Liver (tissue), 9 donors: ENCODE data around the gene SDK2. TPM values are rescaled to one million over a fixed set of nuclear protein-coding genes. Genes with fewer than 3 reads are reported as not detected.

Source experiments
- DNase-seq: peaks from one replicate; pipeline ENCODE4 v3.0.0-alpha.2; 2017; ENCODE audit warnings: low spot score
- H3K27ac ChIP-seq, 2 donors: one replicate each; pipeline ENCODE4 v1.7.0; 2013; ENCODE audit warnings: inconsistent platforms in 2 of 2, low read length in 2 of 2, control low read depth in 1 of 2, low read depth in 1 of 2, mild to moderate bottlenecking in 1 of 2
- H3K27me3 ChIP-seq, 4 donors: one replicate each; pipeline versions ENCODE4 v1.6.1 to v1.7.0; 2013; ENCODE audit warnings: low read length in 3 of 4, inconsistent platforms in 1 of 4, mild to moderate bottlenecking in 1 of 4, moderate library complexity in 1 of 4; ENCODE audit not compliant: control insufficient read depth in 4 of 4, insufficient read depth in 4 of 4
- H3K36me3 ChIP-seq, 4 donors: one replicate each; pipeline versions ENCODE4 v1.6.1 to v1.7.0; 2013; ENCODE audit warnings: low read length in 3 of 4, mild to moderate bottlenecking in 3 of 4, low read depth in 1 of 4, moderate library complexity in 1 of 4; ENCODE audit not compliant: control insufficient read depth in 4 of 4, insufficient read depth in 3 of 4
- H3K4me1 ChIP-seq, 4 donors: one replicate each; pipeline versions ENCODE4 v1.6.1 to v1.7.0; 2013; ENCODE audit warnings: low read length in 3 of 4, mild to moderate bottlenecking in 3 of 4, moderate library complexity in 1 of 4; ENCODE audit not compliant: control insufficient read depth in 4 of 4, insufficient read depth in 4 of 4
- H3K4me3 ChIP-seq, 3 donors: one replicate each; pipeline versions ENCODE4 v1.6.1 to v1.7.0; 2013; ENCODE audit warnings: low read length in 3 of 3, control low read depth in 1 of 3, low read depth in 1 of 3, mild to moderate bottlenecking in 1 of 3
- H3K9ac ChIP-seq, 2 donors: one replicate each; pipeline ENCODE4 v1.7.0; 2013; ENCODE audit warnings: low read length in 2 of 2, mild to moderate bottlenecking in 2 of 2, moderate library complexity in 2 of 2, control low read depth in 1 of 2, low read depth in 1 of 2
- H3K9me3 ChIP-seq, 4 donors: one replicate each; pipeline versions ENCODE4 v1.6.1 to v1.7.0; 2013; ENCODE audit warnings: low read length in 3 of 4; ENCODE audit not compliant: control insufficient read depth in 4 of 4
- FOXA1 ChIP-seq: IDR thresholded peaks from 2 replicates; pipeline ENCODE4 v1.6.1; 2016; ENCODE audit warnings: antibody characterized with exemption
- GABPA ChIP-seq, 2 donors: IDR thresholded peaks in 1 of 2; conservative IDR thresholded peaks in 1 of 2; 2 replicates each; pipeline ENCODE4 v1.6.1; 2016; ENCODE audit warnings: antibody characterized with exemption in 2 of 2, mild to moderate bottlenecking in 1 of 2, moderate library complexity in 1 of 2
- HNF4A ChIP-seq, 2 donors: conservative IDR thresholded peaks; 2 replicates each; pipeline ENCODE4 v1.6.1; 2016; ENCODE audit warnings: antibody characterized with exemption in 2 of 2, mild to moderate bottlenecking in 2 of 2
- HNF4G ChIP-seq: IDR thresholded peaks from 2 replicates; pipeline ENCODE4 v1.6.1; 2016; ENCODE audit warnings: antibody characterized with exemption
- NR2F2 ChIP-seq: IDR thresholded peaks from 2 replicates; pipeline ENCODE4 v1.6.1; 2016; ENCODE audit warnings: antibody characterized with exemption
- RAD21 ChIP-seq, 2 donors: IDR thresholded peaks; 2 replicates each; pipeline ENCODE4 v1.6.1; 2016; ENCODE audit warnings: antibody characterized with exemption in 2 of 2, mild to moderate bottlenecking in 2 of 2
- RXRA ChIP-seq, 2 donors: IDR thresholded peaks; 2 replicates each; pipeline ENCODE4 v1.6.1; 2017 to 2018; ENCODE audit warnings: antibody characterized with exemption in 2 of 2, mild to moderate bottlenecking in 1 of 2
- SP1 ChIP-seq: IDR thresholded peaks from 2 replicates; pipeline ENCODE4 v1.6.1; 2018; ENCODE audit warnings: antibody characterized with exemption, mild to moderate bottlenecking
- TAF1 ChIP-seq: conservative IDR thresholded peaks from 2 replicates; pipeline ENCODE4 v1.6.1; 2016; ENCODE audit warnings: antibody characterized with exemption, mild to moderate bottlenecking
- YY1 ChIP-seq: IDR thresholded peaks from 2 replicates; pipeline ENCODE4 v1.6.1; 2016; ENCODE audit warnings: antibody characterized with exemption, mild to moderate bottlenecking
- WGBS: extraction: QIAGEN DNeasy Blood & Tissue Kit; methylation state at CpG from one replicate; pipeline ENCODE4 v1.1.7; 2013; 5-methylcytosine and 5-hydroxymethylcytosine counted together
- polyA plus RNA-seq, 2 donors: library from polyadenylated mRNA; stranded (reverse) in 1 of 2; unstranded in 1 of 2; fragments of 200-250 nt in 1 of 2; fragments of >200 nt in 1 of 2; fragmentation: Nextera tagmentation in 1 of 2; extraction: Ambion mirVana in 1 of 2; gene quantifications; one replicate each; pipeline versions ENCODE4 v1.2.1 to v1.2.3, GENCODE V29; 2013 to 2015
- total RNA-seq, 2 donors: library from RNA; depleted of rRNA; stranded (reverse); fragments of >200 nt; gene quantifications; one replicate each; pipeline ENCODE4 v1.2.3, GENCODE V29; 2014
- TF ChIP-seq, protein P1 (sequence below): IDR thresholded peaks from 2 replicates; pipeline ENCODE4 v1.6.1; 2016; ENCODE audit warnings: antibody characterized with exemption
- TF ChIP-seq, protein P2 (sequence below): IDR thresholded peaks from 2 replicates; pipeline ENCODE4 v1.6.1; 2016; ENCODE audit warnings: antibody characterized with exemption
- TF ChIP-seq, protein P3 (sequence below): IDR thresholded peaks from 2 replicates; pipeline ENCODE4 v1.6.1; 2016; ENCODE audit warnings: antibody characterized with exemption
- TF ChIP-seq, protein P4 (sequence below): IDR thresholded peaks from 2 replicates; pipeline ENCODE4 v1.6.1; 2016; ENCODE audit warnings: antibody characterized with exemption, mild to moderate bottlenecking
- donor health status: healthy.
- donor health status: healthy.
- donor health status: healthy.
- donor health status: healthy.
- donor health status: healthy.

The SDK2 gene
- total and polyA plus RNA-seq, 4 donors = 0.05 to 0.42 (median 0.10) TPM

DNA sequence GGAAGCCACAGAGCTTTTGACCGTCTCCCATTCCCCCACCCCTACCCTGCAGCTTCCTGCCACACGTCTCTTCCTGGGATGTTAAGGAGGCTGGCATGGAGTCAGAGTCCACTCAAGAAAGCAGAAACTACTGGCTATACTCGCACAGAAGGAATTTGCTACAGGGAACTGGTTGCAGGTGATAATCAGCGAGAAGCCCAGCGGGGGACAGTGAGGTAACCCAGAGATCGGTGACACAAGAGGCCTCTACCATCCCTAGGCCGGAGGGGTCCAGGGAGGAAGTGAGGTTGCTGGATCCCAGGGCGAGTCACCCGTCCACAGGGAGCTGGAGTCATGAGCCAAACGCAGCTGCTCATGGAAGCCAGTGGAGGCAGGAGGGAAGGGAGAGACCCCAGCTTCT, 93.7 kb downstream of the SDK2 start:
- WGBS = 66% methylated on average over 10 of the region's 10 CpGs
- TF ChIP-seq HNF4G (no peak), FOXA1 (no peak), RXRA (IDR thresholded peaks at IDR 0.05) (no peak), NR2F2 (no peak), HNF4A (conservative IDR thresholded peaks at IDR 0.05) (no peak), RAD21 (IDR thresholded peaks at IDR 0.05) (no peak)
- TF ChIP-seq, protein P1, sequence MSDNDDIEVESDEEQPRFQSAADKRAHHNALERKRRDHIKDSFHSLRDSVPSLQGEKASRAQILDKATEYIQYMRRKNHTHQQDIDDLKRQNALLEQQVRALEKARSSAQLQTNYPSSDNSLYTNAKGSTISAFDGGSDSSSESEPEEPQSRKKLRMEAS = no peak
- TF ChIP-seq, protein P2, sequence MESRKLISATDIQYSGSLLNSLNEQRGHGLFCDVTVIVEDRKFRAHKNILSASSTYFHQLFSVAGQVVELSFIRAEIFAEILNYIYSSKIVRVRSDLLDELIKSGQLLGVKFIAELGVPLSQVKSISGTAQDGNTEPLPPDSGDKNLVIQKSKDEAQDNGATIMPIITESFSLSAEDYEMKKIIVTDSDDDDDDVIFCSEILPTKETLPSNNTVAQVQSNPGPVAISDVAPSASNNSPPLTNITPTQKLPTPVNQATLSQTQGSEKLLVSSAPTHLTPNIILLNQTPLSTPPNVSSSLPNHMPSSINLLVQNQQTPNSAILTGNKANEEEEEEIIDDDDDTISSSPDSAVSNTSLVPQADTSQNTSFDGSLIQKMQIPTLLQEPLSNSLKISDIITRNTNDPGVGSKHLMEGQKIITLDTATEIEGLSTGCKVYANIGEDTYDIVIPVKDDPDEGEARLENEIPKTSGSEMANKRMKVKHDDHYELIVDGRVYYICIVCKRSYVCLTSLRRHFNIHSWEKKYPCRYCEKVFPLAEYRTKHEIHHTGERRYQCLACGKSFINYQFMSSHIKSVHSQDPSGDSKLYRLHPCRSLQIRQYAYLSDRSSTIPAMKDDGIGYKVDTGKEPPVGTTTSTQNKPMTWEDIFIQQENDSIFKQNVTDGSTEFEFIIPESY = no peak
- TF ChIP-seq, protein P3, sequence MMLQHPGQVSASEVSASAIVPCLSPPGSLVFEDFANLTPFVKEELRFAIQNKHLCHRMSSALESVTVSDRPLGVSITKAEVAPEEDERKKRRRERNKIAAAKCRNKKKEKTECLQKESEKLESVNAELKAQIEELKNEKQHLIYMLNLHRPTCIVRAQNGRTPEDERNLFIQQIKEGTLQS = no peak
- TF ChIP-seq, protein P4, sequence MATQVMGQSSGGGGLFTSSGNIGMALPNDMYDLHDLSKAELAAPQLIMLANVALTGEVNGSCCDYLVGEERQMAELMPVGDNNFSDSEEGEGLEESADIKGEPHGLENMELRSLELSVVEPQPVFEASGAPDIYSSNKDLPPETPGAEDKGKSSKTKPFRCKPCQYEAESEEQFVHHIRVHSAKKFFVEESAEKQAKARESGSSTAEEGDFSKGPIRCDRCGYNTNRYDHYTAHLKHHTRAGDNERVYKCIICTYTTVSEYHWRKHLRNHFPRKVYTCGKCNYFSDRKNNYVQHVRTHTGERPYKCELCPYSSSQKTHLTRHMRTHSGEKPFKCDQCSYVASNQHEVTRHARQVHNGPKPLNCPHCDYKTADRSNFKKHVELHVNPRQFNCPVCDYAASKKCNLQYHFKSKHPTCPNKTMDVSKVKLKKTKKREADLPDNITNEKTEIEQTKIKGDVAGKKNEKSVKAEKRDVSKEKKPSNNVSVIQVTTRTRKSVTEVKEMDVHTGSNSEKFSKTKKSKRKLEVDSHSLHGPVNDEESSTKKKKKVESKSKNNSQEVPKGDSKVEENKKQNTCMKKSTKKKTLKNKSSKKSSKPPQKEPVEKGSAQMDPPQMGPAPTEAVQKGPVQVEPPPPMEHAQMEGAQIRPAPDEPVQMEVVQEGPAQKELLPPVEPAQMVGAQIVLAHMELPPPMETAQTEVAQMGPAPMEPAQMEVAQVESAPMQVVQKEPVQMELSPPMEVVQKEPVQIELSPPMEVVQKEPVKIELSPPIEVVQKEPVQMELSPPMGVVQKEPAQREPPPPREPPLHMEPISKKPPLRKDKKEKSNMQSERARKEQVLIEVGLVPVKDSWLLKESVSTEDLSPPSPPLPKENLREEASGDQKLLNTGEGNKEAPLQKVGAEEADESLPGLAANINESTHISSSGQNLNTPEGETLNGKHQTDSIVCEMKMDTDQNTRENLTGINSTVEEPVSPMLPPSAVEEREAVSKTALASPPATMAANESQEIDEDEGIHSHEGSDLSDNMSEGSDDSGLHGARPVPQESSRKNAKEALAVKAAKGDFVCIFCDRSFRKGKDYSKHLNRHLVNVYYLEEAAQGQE = no peak
- H3K27me3 ChIP-seq = peaks cover 0 to 4% (median 0%) of the 10 kb centered on the region in 4 donors
- H3K4me1 ChIP-seq = no peaks in the 10 kb centered on the region
- H3K36me3 ChIP-seq = no peaks in the 10 kb centered on the region
- H3K9me3 ChIP-seq = no peaks in the 10 kb centered on the region
- H3K9ac ChIP-seq = no peak overlapping the region
- H3K27ac ChIP-seq = no peak overlapping the region
- no peak overlapping the region for H3K4me3 ChIP-seq
- DNase-seq = no peak

DNA sequence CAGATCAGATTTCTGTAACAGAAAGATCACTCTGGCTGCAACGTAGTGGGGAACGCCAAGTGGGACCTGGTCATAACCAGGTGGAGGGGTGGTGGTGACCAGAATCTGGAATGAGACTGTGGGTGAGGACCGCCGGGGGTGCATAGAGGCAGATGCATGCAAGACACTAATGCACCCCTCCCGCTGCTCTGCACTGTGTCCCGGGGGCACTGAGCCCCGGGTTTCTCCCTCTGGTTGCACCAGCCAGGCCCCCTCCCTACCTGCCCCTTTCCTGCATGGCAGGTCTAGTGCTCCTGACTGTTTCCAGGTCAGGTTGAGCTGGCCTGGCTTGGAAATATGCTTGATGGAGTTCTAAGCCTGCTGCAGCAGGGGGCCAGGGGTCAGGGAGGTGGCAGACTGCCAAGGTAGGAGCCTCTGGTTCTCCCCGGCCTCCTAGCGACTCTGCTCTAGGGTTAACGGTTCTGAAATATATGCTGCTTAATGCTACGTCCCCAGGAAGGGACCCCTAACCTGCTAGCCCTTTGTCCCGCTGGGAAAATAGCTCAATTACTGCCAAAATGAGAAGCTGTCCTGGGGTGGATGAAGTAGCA, 94.3 kb downstream of the SDK2 start:
- H3K27me3 ChIP-seq = peaks cover 0 to 4% (median 0%) of the 10 kb centered on the region in 4 donors
- no peak for DNase-seq
- no peaks in the 10 kb centered on the region for H3K36me3 ChIP-seq
- H3K4me3 ChIP-seq = no peak overlapping the region
- H3K27ac ChIP-seq = no peak overlapping the region
- no peak overlapping the region for H3K9ac ChIP-seq
- H3K9me3 ChIP-seq = no peaks in the 10 kb centered on the region
- 66% methylated on average over 12 of the region's 12 CpGs for WGBS
- H3K4me1 ChIP-seq = no peaks in the 10 kb centered on the region
- TF ChIP-seq NR2F2 = no peak
- no peak for TF ChIP-seq FOXA1
- no peak for TF ChIP-seq YY1
- no peak for TF ChIP-seq HNF4A (conservative IDR thresholded peaks at IDR 0.05)
- TF ChIP-seq RAD21 (IDR thresholded peaks at IDR 0.05) = no peak
- no peak for TF ChIP-seq GABPA (IDR thresholded peaks at IDR 0.05 in 1 of 2, conservative IDR thresholded peaks at IDR 0.05 in 1 of 2)
- TF ChIP-seq TAF1 = no peak
- no peak for TF ChIP-seq SP1
- TF ChIP-seq, protein P4 = no peak
- no peak for TF ChIP-seq RXRA (IDR thresholded peaks at IDR 0.05)
